ENCODE results near the gene PRSS56. TPM values are rescaled to one million over a fixed set of nuclear protein-coding genes. Genes with fewer than 3 reads are reported as not detected.

The PRSS56 gene
- total RNA-seq, 1 donor from 2014 or later = not detected

GRCh38 chr2:232516551-232516950 is 3.6 kb upstream of the PRSS56 start:
- intact Hi-C loops (cut with DNase I) = no loop called here
- Histone ChIP-seq H3K27me3 (ENCODE audit: low read depth) (peaks cover 33% of the 10 kb centered on the region), H3K9me3 (no peaks in the 10 kb centered on the region), H3K4me1 (peaks cover under 1% of the 10 kb centered on the region), H3K4me3 (no peak overlapping the region), H3K36me3 (no peaks in the 10 kb centered on the region), H3K27ac (no peak overlapping the region)
- DNase-seq (no peak), ATAC-seq (no peak)
- no peak for TF ChIP-seq CTCF (IDR thresholded peaks at IDR 0.05)

GRCh38 chr2:232518844-232519243 is 1.3 kb upstream of the PRSS56 start:
- ATAC-seq (no peak), DNase-seq (no peak)
- intact Hi-C loops (cut with DNase I) = no loop called here
- Histone ChIP-seq H3K4me1 (peaks cover 17% of the 10 kb centered on the region), H3K9me3 (no peaks in the 10 kb centered on the region), H3K36me3 (no peaks in the 10 kb centered on the region), H3K4me3 (no peak overlapping the region), H3K27ac (no peak overlapping the region), H3K27me3 (ENCODE audit: low read depth) (peaks cover 49% of the 10 kb centered on the region)
- TF ChIP-seq CTCF (IDR thresholded peaks at IDR 0.05) = no peak

- peaks cover 64% of the 10 kb centered on the region for H3K27me3 ChIP-seq (ENCODE audit: low read depth)
- DNase-seq (no peak), ATAC-seq (no peak)
- no peak overlapping the region for H3K27ac ChIP-seq
- H3K4me1 ChIP-seq = peaks cover 23% of the 10 kb centered on the region
- TF ChIP-seq CTCF (IDR thresholded peaks at IDR 0.05) = no peak
- no peaks in the 10 kb centered on the region for H3K36me3 ChIP-seq
- no peak overlapping the region for H3K4me3 ChIP-seq
- intact Hi-C loops (cut with DNase I) = no loop called here
- H3K9me3 ChIP-seq = no peaks in the 10 kb centered on the region
These were observed 301 bp downstream of the PRSS56 start for GRCh38 chr2:232520489-232520888.

GRCh38 chr2:232521098-232521497 is 910 bp downstream of the PRSS56 start:
- Histone ChIP-seq H3K9me3 (no peaks in the 10 kb centered on the region), H3K36me3 (no peaks in the 10 kb centered on the region), H3K4me1 (peaks cover 23% of the 10 kb centered on the region), H3K27me3 (ENCODE audit: low read depth) (peaks cover 69% of the 10 kb centered on the region), H3K4me3 (no peak overlapping the region), H3K27ac (no peak overlapping the region)
- DNase-seq (no peak), ATAC-seq (no peak)
- intact Hi-C loops (cut with DNase I) = no loop called here
- no peak for TF ChIP-seq CTCF (IDR thresholded peaks at IDR 0.05)

- no peaks in the 10 kb centered on the region for H3K9me3 ChIP-seq
- peak; percentile 64 to 73 for ATAC-seq
- peaks cover 23% of the 10 kb centered on the region for H3K4me1 ChIP-seq
- DNase-seq = peak; percentile 72
- H3K36me3 ChIP-seq = no peaks in the 10 kb centered on the region
- peak overlapping the region; percentile 20 for H3K4me3 ChIP-seq
- peak; percentile 91 for TF ChIP-seq CTCF (IDR thresholded peaks at IDR 0.05)
- H3K27ac ChIP-seq = no peak overlapping the region
- intact Hi-C loops (cut with DNase I) = no loop called here
- H3K27me3 ChIP-seq (ENCODE audit: low read depth) = peaks cover 78% of the 10 kb centered on the region
These were observed 1.9 kb downstream of the PRSS56 start for GRCh38 chr2:232521959-232522622.
